NCI-H1436 treated with DMSO at 0.1 percent for 48 hours (cell line): ENCODE results near the gene SERPINA12.
"Not testable (repeated sequence)": the region's sequence is repeated elsewhere in the genome, so short reads cannot be mapped to it uniquely, and the experiment has no call there.

Experiments
- DNase-seq: peaks from one replicate; lab custom pipeline; 2025; lab: John Stamatoyannopoulos, UW

Gene SERPINA12

DNA sequence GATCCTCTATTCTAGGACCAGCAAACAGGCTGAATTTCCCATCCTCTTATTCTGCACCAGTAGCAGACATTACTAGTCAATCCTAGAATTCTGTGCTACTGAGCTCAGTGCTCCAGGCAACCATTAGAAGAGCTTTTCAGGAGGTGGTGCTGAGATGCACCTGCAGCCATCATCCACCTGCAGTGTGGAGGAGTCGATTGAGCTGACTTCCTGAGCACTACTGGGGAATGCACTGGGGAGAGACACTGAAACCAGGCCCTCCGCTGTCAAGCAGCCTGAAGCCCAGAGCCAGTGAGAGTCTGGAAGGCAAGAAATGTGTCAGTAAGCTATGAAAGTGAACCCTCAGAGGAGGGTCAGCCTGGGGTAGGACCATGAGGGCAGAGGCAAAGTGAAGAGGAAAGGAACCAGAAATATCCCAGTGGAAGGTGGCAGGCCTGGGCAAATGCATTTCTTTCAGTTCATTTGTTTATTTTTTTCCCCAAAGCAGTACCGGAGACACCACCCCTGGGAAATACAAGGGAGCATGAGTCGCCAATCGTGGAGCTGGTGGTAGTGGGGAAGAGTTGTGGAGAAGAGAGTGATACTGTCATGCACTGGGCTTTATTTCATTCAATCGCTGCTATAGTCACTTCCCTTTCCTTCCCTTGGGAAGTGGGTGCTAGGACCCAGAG is 28.9 kb upstream of the SERPINA12 start:
- DNase-seq = no peak

DNA sequence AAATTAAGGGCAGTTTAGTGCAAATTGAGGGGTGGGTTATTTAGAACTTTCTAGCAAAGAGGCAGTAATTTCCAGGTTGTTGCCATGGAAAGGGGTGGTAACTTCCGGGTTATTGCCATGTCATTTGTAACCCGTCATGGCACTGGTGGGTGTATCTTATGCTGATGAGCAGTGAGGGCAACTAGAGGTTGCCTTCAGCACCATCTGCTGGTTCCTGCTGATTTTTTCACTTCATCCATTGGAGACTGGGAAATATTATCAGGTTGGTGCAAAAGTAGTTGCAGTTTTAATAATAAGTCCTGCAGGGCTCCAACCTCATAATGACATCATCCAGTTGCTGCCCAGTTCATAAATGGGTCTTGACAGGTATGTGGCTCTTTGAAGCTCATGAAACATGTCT is 27.6 kb upstream of the SERPINA12 start:
- no peak for DNase-seq

DNA sequence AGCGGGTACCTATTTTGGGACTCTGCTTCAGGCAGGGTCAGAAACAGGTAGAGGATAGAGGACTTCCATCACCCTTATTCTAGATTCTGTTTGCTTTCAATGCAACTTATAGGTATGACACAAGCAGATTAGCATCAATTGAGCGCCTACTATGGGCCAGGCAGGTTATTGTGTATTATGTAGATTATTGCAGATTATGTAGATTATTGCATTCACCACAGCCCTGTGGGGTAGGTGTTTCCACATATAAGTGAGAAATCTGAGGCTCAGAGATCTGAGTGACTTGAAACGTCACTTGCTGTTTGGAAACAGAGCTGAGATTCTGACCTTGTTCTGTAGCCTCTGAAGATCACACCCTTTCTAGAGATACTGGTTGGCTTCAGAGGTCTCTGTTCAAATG is 26.2 kb upstream of the SERPINA12 start:
- no peak for DNase-seq

DNA sequence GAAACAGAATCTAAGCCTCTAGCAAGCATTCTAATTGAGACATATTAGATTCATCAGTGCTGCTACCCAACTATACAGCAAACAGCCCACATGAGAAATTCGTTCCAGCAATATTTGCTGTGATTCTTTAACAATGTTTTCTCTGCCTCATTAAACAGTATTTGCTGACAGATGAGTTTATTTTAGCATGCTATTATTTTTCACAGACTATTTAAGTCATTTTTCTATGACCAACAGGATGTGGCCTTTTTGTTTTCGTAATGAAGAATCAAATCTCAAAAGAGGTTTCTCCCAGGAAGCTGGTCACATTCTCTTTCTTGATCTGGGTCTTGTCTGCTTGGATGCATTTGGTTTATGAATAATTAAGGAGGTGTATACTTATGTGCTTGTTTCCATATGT is 23.2 kb upstream of the SERPINA12 start:
- no peak for DNase-seq

DNA sequence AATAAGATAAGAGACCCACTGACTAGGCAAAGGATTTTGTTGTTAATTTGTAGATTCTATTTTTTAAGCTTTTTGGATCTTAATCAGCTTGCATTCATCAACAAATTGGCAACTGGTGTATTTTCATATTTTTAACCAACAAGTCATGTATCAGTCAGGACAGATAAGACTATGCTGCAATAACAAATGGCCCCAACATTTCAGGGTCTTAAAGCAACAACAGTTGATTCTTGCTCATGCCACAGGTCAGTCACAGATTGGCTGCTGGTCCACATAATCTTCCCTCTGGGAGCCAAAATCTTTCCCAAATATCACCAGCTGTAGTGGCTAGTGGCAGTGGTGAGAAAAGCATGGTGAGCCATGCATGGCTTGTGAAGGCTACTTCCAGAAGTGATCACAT is 21.9 kb upstream of the SERPINA12 start:
- DNase-seq = no peak

DNA sequence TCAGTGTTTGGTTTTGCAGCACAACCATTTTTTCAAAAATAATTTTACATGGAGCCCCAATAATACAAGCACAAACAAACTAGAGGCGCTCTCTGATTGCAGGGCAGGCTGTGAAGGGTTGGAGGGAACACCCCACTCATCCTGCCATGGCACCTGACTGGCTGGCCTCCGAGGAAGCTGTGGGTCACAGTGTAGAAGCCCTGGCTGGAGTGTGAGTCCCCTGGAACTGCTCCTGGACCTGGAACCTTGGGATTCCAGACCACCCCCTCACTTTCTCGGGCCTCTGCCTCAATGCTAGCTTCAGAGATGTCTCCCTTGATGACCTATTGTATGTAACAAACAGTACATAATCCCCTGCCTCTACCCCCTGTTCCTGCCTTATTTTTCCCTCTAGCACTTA is 14.8 kb upstream of the SERPINA12 start:
- DNase-seq = no peak

DNA sequence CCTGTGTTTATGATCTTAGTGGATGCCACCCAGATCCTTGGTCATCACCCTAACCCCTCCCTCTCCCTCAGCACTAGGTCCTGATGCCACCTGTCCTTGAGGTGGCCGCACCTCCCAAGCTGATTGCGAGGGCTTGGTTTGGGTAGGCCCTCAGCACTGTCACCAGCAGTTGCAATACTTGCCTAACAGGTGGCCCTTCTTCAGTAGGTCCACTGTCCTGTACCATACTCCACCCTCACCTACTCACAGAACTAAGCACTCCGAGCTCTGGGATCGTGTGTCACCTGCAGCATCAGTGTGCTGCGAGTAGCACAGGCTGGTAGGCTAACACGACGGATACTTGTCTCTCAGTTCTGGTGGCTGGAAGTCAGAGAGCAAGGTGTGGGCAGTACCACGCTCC is 14.0 kb upstream of the SERPINA12 start:
- no peak for DNase-seq

DNA sequence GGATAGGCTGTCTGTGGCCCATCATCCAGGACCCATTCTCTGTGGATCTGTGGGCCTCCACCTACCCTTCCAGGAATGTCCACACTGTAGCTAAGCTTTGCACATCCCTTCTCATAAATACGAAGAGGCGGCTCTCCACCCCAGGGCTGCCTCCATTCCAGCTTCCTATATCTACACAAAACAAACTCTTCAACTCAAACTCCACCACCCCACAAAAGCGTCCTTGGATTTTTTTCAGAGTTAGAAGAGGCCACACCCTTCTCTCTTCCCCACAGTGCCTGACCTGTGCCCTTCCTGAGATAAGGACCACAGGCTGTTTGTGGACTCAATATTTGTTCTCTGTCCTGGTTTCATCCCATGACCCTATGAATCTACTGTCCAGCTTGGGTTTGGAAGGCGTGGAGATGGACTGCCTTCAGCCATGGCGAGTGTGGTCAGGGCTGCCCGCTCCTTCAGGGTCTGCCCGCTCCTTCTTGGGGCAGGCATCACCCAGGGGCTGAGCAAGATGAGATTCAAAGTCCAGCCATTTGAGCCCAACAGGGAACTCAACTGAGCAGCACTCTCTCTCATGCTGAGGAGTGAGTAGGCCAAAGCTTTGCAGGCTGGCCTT is 13.0 kb upstream of the SERPINA12 start:
- DNase-seq = no peak

DNA sequence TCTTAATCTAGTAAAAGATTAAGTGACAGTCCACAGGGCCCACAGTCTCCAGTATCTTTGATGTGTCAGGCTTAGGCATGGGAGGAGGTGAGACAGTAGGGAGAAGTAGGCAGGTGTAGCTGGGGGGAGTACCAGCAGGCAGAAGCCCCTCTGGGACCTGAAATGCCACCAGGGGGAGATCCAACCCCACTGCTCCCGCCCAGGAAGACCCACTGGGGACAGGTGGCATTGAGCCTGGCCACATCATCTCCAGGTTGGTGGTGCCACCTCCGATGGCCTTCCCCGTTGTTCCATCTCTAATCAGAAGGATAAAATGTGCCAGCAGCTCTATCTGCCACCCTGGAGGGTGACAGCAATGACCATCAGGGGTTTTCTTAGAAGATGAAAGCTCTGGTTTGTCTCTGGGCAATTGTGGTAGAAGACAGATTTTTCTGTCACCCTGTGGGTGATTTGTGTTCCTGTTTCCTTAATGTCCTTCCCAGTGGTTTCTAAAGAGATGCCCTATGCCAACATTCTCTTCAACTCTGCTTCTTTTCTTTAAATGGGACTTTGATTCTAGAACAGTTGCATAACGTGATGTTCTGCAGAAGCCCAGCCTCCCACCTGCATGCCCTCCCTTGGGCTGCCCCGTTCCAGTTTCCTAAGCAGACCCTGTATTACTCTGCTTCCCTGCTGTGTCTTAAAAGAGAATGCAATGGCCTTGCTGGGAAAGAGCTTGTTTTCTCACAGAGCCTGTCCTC is 12.3 kb upstream of the SERPINA12 start:
- no peak for DNase-seq

DNA sequence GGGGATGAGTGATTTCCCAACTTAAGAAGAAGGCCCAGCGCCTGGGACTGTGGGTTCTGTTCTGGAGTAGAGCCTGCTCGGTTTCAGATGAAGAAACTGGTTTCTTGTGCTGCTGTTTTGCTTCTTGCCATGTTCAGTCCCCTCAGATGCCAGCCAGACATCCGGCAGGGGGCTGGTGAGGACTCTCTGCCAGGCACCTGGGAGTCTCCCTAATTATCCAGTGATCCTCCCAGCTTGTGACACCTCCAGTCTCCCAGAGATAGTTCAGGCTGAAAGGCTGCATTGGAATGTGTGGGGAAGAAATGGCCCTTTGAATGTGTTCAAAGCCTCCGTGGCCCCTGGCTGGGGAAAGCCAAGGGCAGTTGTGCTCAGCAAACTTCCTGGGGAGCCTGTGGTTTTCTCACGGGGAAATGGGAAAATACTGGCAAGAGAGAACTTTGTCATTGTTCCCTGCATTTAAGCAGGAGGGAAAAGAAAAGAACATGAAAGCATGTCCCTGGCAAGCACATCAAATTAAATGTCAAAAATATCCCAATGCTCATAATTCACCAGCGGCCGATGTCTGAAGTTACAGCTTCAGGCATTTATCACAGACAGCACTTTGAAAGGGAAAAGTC is 8.5 kb upstream of the SERPINA12 start:
- no peak for DNase-seq

DNA sequence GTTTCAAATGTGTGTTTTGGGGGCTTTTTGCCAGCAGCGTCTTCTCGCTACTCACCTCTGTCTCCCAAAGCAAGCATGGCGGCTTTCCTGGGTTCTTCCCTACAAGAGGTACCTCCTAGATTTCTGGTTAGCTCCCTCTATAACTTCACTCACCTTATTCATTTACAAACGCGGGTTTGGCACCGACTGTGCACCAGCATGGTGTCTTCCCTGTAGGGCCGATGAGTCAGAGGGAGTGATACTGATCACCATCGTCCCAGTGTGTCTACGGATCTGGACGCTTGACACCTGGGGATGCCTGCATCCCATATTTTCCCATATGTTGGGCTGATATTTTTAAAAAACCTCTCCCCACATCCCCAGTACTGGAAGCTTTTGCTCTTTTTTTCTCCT is 8.0 kb upstream of the SERPINA12 start:
- DNase-seq = no peak

DNA sequence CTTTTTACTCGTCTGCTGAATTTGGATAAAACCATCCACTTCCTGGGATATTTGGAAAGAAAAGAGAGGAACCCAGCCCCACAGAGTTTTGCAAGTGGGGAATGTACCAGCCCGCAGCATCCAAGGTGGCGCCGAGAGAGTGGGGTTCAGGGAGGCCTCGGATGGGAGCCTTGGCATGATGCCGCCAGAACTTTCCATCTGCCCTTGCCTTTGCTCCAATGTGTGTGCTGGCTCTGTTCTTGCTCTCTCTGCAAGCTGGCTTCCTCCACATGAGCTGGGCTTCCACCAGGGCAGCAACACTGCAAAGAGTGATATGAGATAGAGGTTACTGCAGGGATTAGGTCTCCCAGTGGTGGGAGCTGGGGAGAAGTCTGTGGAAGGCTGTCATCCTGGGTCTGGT is 6.6 kb upstream of the SERPINA12 start:
- no peak for DNase-seq

DNA sequence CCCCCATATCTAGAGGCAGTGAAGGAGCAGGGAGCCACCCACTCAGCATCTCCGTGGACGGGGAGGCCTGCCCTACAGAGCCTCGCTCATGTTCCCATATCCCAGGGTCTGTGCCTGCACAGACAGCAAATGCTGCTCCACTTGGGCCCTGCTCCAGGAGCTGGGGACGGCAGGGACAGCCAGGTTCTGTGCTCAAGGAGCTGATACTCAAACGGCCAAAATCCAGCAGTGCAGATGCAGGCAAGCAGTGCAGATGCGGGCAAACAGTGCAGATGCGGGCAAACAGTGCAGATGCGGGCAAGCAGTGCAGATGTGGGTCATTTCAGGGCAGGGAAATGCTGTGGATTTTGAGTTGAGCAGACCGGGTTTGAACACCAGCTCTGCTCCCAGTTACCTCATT is 6.2 kb upstream of the SERPINA12 start:
- DNase-seq = no peak

DNA sequence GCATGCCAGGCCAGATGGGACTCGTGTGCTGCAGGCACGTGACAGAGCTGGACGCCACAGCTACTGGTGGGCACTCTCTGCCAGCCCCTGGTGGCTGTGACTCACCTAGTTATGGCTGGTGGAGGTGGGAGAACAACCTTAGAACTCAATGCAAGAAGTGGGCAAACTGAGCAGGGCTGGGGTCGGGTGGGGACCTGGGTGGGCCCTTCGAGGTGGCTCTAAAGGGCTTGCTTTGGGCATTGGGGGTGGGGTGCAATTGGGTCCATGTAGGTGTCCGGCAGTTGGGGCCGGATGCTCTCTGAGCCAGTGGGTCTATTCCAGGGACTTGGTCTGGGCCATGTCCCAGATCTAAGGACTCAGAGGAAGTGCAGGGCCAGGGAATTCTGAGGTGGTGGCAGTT is 5.1 kb upstream of the SERPINA12 start:
- DNase-seq = no peak

DNA sequence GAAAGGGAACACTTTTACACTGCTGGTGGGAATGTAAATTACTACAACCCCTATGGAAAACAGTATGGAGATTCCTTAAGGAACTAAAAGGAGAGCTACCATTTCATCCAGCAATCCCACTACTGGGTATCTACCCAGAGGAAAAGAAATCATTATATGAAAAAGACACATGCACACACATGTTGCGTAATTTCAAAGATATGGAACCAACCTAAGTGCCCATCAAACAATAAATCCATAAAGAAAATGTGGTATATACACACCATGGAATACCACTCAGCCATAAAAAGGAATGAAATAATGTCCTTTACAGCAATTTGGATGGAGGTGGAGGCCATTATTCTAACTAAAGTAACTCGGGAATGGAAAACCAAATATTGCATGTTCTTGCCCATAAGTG is 1.2 kb upstream of the SERPINA12 start:
- DNase-seq = not testable (repeated sequence)

DNA sequence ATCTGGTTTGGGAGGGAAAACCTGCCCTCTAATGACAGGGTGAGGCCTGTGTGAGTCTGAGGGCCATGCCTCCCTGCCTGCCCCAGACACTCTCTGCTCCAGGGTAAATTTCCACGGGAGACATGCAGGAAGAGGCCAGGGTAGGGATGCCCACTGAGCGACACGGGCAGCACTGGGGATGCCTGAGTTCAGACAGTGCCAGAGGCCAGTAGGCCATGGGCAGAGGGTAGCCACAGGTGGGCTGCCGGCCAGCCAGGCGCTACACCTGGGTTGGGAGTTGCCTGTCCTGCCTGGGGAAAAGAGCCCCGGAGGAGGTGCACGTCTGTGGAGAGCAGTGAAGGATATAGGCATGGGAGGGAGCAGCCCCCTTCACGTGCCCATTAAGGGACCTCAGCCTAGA is 3.6 kb downstream of the SERPINA12 start:
- no peak for DNase-seq

DNA sequence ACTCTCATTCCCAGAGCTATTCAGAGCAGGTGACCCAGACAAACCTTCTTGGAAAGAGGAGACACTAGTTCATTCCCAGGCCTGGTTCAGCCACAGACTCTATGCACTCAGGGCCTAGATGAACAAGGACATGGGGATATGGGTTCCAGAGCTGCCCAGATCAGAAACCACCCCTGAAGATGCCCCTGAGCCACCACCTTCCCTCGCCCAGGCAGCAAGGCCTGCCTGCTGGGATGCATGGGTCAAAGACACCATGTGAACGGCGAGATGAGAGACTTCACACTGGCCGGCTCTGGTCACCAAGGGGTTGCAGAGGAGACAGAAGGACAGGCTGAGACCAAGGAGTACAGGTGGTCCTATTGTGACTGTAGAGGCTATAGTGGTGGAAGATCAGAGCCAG is 4.1 kb downstream of the SERPINA12 start:
- no peak for DNase-seq

DNA sequence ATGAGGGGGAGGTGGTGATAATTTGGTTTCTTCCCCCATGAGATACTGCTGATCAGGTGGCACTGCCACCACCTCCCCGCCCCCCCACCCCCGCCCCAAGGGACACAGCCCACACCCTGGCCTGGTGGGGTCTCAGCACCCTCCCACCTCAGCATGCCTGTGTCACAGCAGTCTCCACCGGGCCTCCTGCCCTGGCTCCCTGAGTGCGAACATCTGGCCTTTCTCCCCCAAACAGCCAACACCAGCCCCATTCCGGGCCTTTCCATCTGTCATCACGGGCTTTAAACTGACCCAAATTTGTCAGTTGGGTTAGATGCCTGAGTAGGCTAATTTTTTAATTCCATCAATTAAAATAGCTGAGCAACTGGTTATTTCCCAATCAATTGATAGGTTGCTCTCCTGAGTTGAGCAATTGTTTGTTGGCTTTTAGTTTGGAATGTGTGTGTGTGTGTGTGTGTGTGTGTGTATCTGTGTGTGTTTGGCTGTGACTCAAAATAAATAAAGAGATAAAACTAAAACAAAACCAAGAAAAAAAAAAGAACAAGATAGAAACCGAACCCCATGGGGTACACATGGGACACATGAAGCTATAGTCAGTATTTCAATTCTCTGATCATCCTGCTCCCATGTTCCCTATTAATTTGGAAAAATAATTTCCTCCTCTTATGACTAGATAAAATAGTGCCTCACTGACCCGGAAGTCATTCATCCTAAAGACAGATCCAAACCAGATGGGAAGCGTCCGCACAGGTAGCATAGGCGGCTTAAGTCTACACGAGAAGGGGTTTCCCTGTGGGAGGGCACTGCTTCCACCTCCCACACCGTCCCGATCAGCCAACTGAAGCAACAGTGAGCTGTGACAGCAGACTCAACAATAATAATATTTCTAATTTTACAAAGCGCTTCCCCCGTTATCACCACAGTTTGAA is 7.4 kb downstream of the SERPINA12 start:
- no peak for DNase-seq

DNA sequence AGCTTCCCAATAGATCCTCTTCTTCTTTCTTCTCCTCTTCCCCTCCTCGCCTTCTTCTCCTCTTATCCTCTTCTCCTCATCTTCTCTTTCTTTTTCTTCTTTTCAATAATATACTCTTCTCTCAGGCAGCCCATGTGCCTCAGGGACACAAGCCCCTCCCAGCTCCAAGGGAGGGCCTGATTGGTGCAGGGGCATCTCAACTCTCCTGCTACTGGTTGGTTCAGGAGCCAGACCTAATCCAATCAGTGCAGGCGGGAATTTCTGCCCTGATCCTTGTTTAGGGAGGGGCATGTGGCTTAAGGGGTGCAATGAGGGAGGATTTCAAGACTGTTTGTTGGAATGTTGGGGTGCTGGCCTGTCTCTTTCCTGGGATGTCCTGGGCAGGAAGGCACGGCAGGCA is 9.0 kb downstream of the SERPINA12 start:
- no peak for DNase-seq

DNA sequence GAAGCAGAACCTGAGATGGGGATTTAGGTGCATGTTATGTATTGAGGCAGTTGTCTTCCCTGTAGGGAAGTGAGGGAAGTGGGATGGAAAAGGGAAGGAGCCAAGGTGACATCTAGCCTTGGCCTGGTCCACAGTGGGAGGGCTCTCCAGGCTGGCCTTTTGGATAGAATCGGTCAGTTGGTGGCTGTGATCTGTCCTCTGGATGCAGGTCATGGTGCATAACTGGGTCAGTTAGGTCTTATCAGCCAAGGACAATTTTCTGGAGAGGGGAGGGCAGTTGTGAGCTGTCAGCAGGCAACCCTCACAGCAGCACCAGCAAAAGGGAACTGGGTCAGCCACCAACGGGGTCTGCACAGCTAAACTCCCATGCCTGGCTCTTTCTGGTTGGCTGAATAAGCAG is 9.6 kb downstream of the SERPINA12 start:
- DNase-seq = no peak

DNA sequence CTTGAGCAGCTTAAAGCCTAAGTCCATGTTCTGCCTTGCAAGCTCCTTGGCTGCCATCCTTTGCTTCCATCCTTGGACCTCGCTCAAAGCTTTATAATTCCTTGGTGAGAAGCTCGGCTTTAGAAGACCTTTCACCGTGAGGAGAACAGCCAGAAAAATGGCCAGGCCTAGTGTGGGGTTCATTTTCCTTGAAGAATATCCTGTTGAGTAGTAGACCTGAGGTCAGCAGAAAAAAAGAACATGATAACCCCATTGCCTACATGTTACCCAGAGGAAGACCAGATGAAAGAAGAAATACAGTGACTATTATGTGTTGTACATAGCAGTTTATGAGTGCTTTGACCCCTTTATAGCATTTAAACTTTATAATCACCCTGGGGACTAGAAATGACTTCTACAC is 11.1 kb downstream of the SERPINA12 start:
- DNase-seq = no peak

DNA sequence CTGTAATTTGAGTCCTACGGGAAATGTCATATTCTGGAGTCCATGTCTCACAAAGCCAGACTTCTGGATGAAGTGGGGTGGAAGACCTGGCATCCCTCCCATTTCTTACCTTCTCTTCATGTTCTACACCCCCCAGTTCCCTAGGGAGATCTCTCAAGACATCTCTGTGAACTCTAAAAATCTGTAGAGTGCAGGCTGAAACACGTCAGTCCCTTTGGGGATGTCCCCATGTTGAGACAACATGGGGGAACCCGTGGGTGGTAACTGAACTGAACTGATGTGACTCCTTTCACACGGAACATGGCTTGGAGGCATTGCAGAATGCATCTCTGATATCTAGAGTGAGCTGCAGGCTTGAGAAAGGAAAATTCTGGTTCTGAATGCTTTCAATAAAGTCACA is 15.2 kb downstream of the SERPINA12 start:
- no peak for DNase-seq
